Measurements from ENCODE around the gene GSTA2.
"Not testable (repeated sequence)": the region's sequence is repeated elsewhere in the genome, so short reads cannot be mapped to it uniquely, and the experiment has no call there.

The GSTA2 gene

DNA sequence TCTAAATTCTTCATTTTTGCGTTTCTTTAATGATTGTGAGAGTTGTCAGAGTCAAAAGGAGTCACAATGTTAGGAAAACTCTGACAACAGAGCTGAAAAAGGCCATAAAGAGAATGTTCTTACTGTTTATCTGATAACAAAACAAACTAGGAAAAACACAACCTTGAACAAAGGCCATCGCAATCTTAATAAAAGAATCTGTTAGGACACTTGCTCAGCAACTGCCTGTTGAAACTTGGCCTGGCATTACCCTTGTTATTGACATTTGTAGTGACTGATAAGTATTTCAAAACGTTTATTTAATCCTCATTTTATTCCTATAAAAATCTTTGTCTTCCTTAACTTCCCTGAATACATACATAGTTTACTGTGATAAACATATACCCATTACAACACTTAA, 24.6 kb upstream of the GSTA2 start:
- no peaks in the 10 kb centered on the region for H3K4me1 ChIP-seq (ENCODE audit: control insufficient read depth in 1 of 2, insufficient read depth in 2 of 2, low read length in 2 of 2)
- no peaks in the 10 kb centered on the region for H3K9me3 ChIP-seq (ENCODE audit: control insufficient read depth in 1 of 2, low read length in 2 of 2)
- no peak overlapping the region for H3K27ac ChIP-seq (ENCODE audit: low read length)
- H3K27me3 ChIP-seq (ENCODE audit: low read depth, low read length), result no peaks in the 10 kb centered on the region
- H3K36me3 ChIP-seq (ENCODE audit: control insufficient read depth in 1 of 2, insufficient read depth in 2 of 2, low read length in 2 of 2), result no peaks in the 10 kb centered on the region
- no peak overlapping the region for H3K4me3 ChIP-seq (ENCODE audit: low read depth in 1 of 2, low read length in 2 of 2)

DNA sequence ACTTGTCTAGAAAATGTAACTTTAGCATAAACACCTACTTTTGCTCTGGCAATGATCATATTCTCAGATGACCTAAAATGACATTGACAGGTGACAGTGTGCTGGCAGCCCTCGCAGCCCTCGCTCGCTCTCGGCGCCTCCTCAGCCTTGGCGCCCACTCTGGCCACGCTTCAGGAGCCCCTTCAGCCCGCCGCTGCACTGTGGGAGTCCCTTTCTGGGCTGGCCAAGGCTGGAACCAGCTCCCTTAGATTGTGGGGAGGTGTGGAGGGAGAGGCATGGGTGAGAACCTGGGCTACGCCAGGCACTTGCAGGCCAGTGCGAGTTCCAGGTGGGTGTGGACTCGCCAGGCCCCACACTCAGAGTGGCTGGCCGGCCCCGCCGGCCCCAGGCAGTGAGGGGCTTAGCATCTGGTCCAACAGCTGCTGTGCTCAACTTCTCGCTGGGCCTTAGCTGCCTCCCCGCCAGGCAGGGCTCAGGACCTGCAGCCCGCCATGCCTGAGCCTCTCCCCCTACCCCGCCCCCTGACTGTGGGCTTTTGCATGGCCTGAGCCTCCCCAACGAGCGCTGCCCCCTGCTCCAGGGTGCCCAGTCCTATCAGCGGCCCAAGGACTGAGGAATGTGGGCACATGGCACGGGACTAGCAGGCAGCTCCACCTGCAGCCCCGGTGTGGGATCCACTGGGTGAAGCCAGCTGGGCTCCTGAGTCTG, 23.1 kb upstream of the GSTA2 start:
- H3K4me1 ChIP-seq (ENCODE audit: control insufficient read depth in 1 of 2, insufficient read depth in 2 of 2, low read length in 2 of 2), result no peaks in the 10 kb centered on the region
- H3K27me3 ChIP-seq (ENCODE audit: low read depth, low read length), result peaks cover under 1% of the 10 kb centered on the region
- no peak overlapping the region for H3K27ac ChIP-seq (ENCODE audit: low read length)
- H3K36me3 ChIP-seq (ENCODE audit: control insufficient read depth in 1 of 2, insufficient read depth in 2 of 2, low read length in 2 of 2), result no peaks in the 10 kb centered on the region
- no peak overlapping the region for H3K4me3 ChIP-seq (ENCODE audit: low read depth in 1 of 2, low read length in 2 of 2)
- H3K9me3 ChIP-seq (ENCODE audit: control insufficient read depth in 1 of 2, low read length in 2 of 2), result no peaks in the 10 kb centered on the region

DNA sequence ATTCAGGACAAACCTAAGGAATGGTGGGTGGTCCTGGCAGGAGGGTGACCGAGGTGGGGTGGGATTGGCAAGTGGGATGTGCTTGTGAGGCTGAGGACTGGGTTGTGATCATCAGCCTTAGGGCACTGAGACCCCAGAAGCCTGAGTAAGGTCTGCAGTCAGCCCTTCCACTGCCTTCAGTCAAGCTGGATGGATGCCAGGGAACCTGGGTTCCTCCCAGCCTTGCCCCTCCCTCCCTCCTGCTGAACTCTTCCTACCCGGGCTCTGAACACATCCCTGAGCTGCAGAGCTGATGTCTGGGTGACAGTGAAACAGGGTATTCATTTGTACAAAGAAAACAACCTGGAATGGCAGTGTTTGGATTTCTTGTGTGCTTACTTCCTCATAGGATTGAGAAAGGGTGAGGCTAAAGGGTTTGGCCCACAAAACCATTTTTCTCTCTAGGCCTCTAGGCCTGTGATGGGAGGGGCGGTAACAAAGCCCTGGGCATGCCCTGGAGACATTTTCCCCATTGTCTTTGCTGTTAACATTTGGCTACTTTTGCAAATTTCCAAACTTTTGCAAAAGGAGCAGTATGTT, 19.5 kb upstream of the GSTA2 start:
- H3K36me3 ChIP-seq (ENCODE audit: control insufficient read depth in 1 of 2, insufficient read depth in 2 of 2, low read length in 2 of 2); H3K9me3 ChIP-seq (ENCODE audit: control insufficient read depth in 1 of 2, low read length in 2 of 2); H3K27me3 ChIP-seq (ENCODE audit: low read depth, low read length); H3K27ac ChIP-seq (ENCODE audit: low read length); H3K4me3 ChIP-seq (ENCODE audit: low read depth in 1 of 2, low read length in 2 of 2); H3K4me1 ChIP-seq (ENCODE audit: control insufficient read depth in 1 of 2, insufficient read depth in 2 of 2, low read length in 2 of 2): not testable (repeated sequence)

DNA sequence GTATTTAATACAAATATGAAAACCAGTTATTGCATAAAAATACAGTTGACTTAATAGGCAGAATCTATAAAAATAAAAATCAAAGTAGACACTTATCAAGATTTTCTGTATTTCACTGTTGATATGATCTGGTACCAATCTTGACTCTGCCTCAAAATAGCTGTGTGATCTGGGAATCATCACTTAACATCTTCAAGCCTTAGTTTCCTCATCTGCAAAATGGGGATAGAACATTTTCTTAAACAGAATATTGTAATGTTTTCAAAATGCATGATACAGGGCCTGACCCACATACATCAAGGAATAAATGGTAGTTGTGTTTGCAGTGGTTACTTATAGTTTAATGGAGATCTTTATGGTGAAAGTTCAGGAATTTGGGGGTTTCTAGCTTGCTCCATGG, 18.9 kb upstream of the GSTA2 start:
- H3K4me3 ChIP-seq (ENCODE audit: low read depth in 1 of 2, low read length in 2 of 2); H3K27me3 ChIP-seq (ENCODE audit: low read depth, low read length); H3K27ac ChIP-seq (ENCODE audit: low read length); H3K36me3 ChIP-seq (ENCODE audit: control insufficient read depth in 1 of 2, insufficient read depth in 2 of 2, low read length in 2 of 2); H3K9me3 ChIP-seq (ENCODE audit: control insufficient read depth in 1 of 2, low read length in 2 of 2); H3K4me1 ChIP-seq (ENCODE audit: control insufficient read depth in 1 of 2, insufficient read depth in 2 of 2, low read length in 2 of 2): not testable (repeated sequence)

DNA sequence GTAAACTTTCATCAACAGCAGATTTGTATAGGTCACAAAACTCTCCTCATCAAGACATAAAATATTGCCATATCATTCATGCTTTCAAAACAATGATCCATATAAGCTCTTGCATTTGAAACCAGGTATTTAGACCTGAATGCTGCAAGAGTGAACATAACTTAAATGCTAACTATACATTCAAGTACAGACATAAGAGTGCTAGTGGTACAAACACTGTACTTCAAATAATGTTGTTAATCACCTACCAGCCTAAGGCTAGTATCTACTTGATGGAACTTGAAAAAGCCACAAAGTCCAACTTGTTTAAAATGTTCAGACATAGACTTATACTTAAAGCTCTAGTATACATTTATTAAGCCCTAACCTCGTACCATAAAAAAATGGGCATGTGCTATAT, 16.0 kb upstream of the GSTA2 start:
- Histone ChIP-seq H3K27ac (ENCODE audit: low read length) (no peak overlapping the region), H3K4me3 (ENCODE audit: low read depth in 1 of 2, low read length in 2 of 2) (no peak overlapping the region), H3K4me1 (ENCODE audit: control insufficient read depth in 1 of 2, insufficient read depth in 2 of 2, low read length in 2 of 2) (no peaks in the 10 kb centered on the region), H3K9me3 (ENCODE audit: control insufficient read depth in 1 of 2, low read length in 2 of 2) (no peaks in the 10 kb centered on the region), H3K36me3 (ENCODE audit: control insufficient read depth in 1 of 2, insufficient read depth in 2 of 2, low read length in 2 of 2) (no peaks in the 10 kb centered on the region), H3K27me3 (ENCODE audit: low read depth, low read length) (peaks cover 4% of the 10 kb centered on the region)

DNA sequence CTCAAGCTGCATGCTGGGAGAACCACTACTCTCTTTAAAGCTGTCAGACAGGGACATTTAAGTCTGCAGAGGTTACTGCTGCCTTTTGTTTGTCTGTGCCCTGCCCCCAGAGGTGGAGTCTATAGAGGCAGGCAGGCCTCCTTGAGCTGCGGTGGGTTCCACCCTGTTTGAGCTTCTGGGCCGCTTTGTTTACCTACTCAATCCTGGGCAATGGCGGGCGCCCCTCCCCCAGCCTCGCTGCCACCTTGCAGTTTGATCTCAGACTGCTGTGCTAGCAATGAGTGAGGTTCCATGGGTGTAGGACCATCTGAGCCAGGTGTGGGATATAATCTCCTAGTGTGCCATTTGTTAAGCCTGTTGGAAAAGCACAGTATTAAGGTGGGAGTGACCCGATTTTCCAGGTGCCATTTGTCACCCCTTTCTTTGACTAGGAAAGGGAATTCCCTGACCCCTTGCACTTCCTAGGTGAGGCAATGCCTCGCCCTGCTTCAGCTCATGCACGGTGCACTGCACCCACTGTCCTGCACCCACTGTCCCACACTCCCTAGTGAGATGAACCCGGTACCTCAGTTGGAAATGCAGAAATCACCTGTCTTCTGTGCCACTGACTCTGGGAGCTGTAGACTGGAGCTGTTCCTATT, 13.6 kb upstream of the GSTA2 start:
- not testable (repeated sequence) for H3K4me3 ChIP-seq (ENCODE audit: low read depth in 1 of 2, low read length in 2 of 2)

DNA sequence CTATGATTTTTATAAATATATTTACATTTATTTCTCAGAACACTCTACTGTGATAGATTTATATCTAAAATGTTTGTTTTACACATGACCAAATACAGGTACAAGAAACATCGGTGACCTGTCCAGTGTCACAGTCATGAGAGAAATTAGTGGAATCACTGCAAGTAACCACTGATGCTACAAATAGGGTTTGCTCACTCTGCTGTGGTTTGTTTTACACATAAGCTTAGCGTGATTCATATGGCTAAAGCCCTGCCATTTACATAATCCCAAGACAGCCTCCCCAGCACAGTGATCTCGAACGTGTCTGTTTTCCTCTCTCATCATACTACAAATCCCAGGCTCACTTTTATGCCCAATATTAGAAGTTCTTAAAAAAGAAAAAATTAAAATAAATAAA, 6.1 kb upstream of the GSTA2 start:
- H3K4me3 ChIP-seq (ENCODE audit: low read depth in 1 of 2, low read length in 2 of 2); H3K36me3 ChIP-seq (ENCODE audit: control insufficient read depth in 1 of 2, insufficient read depth in 2 of 2, low read length in 2 of 2); H3K4me1 ChIP-seq (ENCODE audit: control insufficient read depth in 1 of 2, insufficient read depth in 2 of 2, low read length in 2 of 2); H3K27ac ChIP-seq (ENCODE audit: low read length); H3K27me3 ChIP-seq (ENCODE audit: low read depth, low read length); H3K9me3 ChIP-seq (ENCODE audit: control insufficient read depth in 1 of 2, low read length in 2 of 2): not testable (repeated sequence)

More for the DNA sequence above, 13.6 kb upstream of the GSTA2 start:
- not testable (repeated sequence) for H3K36me3 ChIP-seq (ENCODE audit: control insufficient read depth in 1 of 2, insufficient read depth in 2 of 2, low read length in 2 of 2); H3K27ac ChIP-seq (ENCODE audit: low read length); H3K9me3 ChIP-seq (ENCODE audit: control insufficient read depth in 1 of 2, low read length in 2 of 2); H3K4me1 ChIP-seq (ENCODE audit: control insufficient read depth in 1 of 2, insufficient read depth in 2 of 2, low read length in 2 of 2); H3K27me3 ChIP-seq (ENCODE audit: low read depth, low read length)

DNA sequence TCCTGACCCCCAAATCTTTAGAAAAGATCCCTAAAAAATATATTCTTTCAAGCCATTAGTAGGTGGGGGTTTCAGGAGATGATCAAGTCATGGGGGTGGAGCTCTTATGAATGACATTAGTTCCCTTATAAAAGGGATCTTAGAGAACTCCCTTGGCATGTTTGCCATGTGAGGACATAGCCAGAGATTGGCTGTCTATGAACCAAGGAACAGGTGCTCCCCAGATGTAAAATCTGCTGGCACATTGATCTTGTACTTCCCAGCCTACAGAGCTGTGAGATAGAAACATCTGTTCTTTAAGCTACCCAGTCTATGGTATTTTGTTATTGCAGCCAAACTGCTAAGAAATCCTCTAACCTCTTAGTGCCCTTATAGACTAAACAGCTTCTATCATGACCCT, 4.4 kb upstream of the GSTA2 start:
- H3K4me3 ChIP-seq (ENCODE audit: low read depth in 1 of 2, low read length in 2 of 2); H3K4me1 ChIP-seq (ENCODE audit: control insufficient read depth in 1 of 2, insufficient read depth in 2 of 2, low read length in 2 of 2); H3K9me3 ChIP-seq (ENCODE audit: control insufficient read depth in 1 of 2, low read length in 2 of 2); H3K27ac ChIP-seq (ENCODE audit: low read length); H3K27me3 ChIP-seq (ENCODE audit: low read depth, low read length); H3K36me3 ChIP-seq (ENCODE audit: control insufficient read depth in 1 of 2, insufficient read depth in 2 of 2, low read length in 2 of 2): not testable (repeated sequence)

DNA sequence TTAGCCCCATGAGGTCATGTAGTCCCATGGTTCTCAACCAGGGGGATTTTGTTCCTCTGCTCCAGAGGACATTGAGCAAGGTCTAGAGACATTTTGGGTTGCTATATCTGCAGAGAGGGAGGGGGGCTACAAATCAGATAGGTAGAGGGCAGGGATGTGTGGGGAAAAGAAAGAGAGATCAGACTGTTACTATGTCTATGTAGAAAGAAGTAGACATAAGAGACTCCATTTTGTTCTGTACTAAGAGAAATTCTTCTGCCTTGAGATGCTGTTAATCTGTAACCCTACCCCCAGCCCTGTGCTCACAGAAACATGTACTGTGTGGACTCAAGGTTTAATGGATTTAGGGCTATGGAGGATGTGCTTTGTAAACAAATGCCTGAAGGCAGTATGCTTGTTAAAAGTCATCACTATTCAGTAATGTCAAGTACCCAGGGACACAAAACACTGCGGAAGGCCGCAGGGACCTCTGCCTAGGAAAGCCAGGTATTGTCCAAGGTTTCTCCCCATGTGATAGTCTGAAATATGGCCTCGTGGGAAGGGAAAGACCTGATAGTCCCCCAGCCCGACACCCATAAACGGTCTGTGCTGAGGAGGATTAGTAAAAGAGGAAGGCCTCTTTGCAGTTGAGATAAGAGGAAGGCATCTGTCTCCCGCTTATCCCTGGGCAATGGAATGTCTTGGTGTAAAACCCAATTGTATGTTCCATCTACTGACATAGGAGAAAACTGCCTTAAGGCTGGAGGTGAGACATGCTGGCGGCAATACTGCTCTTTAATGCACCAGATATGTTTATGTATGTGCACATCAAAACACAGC, 1.4 kb downstream of the GSTA2 start:
- H3K27ac ChIP-seq (ENCODE audit: low read length); H3K9me3 ChIP-seq (ENCODE audit: control insufficient read depth in 1 of 2, low read length in 2 of 2); H3K4me3 ChIP-seq (ENCODE audit: low read depth in 1 of 2, low read length in 2 of 2); H3K27me3 ChIP-seq (ENCODE audit: low read depth, low read length); H3K4me1 ChIP-seq (ENCODE audit: control insufficient read depth in 1 of 2, insufficient read depth in 2 of 2, low read length in 2 of 2); H3K36me3 ChIP-seq (ENCODE audit: control insufficient read depth in 1 of 2, insufficient read depth in 2 of 2, low read length in 2 of 2): not testable (repeated sequence)

DNA sequence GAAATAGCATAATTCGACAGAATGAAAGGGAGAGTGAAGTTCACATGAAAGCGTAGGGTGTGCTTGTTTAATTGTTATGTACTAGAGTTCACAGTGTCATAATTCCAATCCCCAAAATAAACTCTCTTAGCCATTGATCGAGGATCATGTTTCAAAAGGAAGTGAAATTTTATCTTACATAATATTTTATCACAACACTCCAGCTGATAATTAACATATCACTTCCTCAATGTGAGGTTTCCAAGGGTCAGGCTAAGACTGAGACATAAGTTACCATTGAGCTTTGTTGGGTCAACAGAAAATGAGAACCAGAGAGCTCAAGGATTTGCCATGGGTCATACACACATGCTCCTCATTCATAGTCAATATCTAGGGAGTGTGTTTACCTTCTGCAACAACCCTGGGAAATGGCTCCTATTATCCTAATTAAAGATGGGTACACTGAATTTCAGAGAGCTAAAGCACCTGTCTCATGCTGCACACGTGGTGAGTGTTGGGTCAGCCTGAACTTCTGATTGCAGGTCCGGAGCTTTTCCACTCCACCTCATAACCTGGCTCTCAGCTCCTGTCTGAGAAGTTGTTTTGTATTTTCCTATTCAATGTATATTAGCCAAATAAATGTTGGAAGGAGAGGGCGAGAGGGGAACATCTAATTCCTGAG, 3.0 kb downstream of the GSTA2 start:
- H3K4me1 ChIP-seq (ENCODE audit: control insufficient read depth in 1 of 2, insufficient read depth in 2 of 2, low read length in 2 of 2), result no peaks in the 10 kb centered on the region
- no peaks in the 10 kb centered on the region for H3K27me3 ChIP-seq (ENCODE audit: low read depth, low read length)
- H3K36me3 ChIP-seq (ENCODE audit: control insufficient read depth in 1 of 2, insufficient read depth in 2 of 2, low read length in 2 of 2), result no peaks in the 10 kb centered on the region
- H3K27ac ChIP-seq (ENCODE audit: low read length), result no peak overlapping the region
- no peak overlapping the region for H3K4me3 ChIP-seq (ENCODE audit: low read depth in 1 of 2, low read length in 2 of 2)
- no peaks in the 10 kb centered on the region for H3K9me3 ChIP-seq (ENCODE audit: control insufficient read depth in 1 of 2, low read length in 2 of 2)

DNA sequence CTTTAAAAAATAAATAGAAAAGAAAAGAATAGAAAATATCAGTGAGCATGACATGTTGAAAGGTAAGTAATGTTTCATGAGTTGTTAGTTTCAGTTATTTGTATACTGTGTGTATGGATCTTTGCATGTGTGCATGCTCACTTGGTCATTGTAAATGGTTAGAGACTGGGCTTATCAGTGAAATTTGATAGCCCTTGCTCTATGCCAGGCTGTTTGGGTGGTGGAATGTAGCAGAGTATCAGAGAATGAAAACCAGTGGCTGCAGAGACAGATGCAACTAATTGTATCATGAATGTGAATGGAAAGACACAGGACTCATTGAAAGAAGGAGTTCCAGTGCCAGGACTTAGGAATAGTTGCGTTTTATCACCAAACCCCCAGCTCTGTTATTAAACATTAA, 4.2 kb downstream of the GSTA2 start:
- H3K4me3 ChIP-seq (ENCODE audit: low read depth in 1 of 2, low read length in 2 of 2), result no peak overlapping the region
- H3K36me3 ChIP-seq (ENCODE audit: control insufficient read depth in 1 of 2, insufficient read depth in 2 of 2, low read length in 2 of 2), result no peaks in the 10 kb centered on the region
- no peak overlapping the region for H3K27ac ChIP-seq (ENCODE audit: low read length)
- H3K9me3 ChIP-seq (ENCODE audit: control insufficient read depth in 1 of 2, low read length in 2 of 2), result no peaks in the 10 kb centered on the region
- H3K4me1 ChIP-seq (ENCODE audit: control insufficient read depth in 1 of 2, insufficient read depth in 2 of 2, low read length in 2 of 2), result no peaks in the 10 kb centered on the region
- H3K27me3 ChIP-seq (ENCODE audit: low read depth, low read length), result no peaks in the 10 kb centered on the region
